SJSA1 (cell line): Measurements from ENCODE around the gene IFNE. TPM values are rescaled to one million over a fixed set of nuclear protein-coding genes. Genes with fewer than 3 reads are reported as not detected.

ENCODE experiments used
- DNase-seq, 2 experiments: peaks; one replicate each; pipeline ENCODE4 v3.0.0-alpha.2; 2015 to 2020; ENCODE audit warnings: low spot score in 2 of 2, low read depth in 1 of 2
- H3K27ac ChIP-seq: fragments of 250-450 bp; sonication (Bioruptor Pico); 2 replicates; pipeline ENCODE4 v1.5.1; 2020; ENCODE audit warnings: mild to moderate bottlenecking, moderate library complexity
- H3K27me3 ChIP-seq: fragments of 250-450 bp; sonication (Bioruptor Pico); replicated peaks from 2 replicates; pipeline ENCODE4 v1.5.1; 2020; ENCODE audit warnings: mild to moderate bottlenecking, moderate library complexity
- H3K36me3 ChIP-seq: fragments of 250-450 bp; sonication (Bioruptor Pico); 2 replicates; pipeline ENCODE4 v1.5.1; 2020; ENCODE audit warnings: mild to moderate bottlenecking
- H3K4me1 ChIP-seq: fragments of 250-450 bp; sonication (Bioruptor Pico); replicated peaks from 2 replicates; pipeline ENCODE4 v1.6.1; 2021; ENCODE audit warnings: mild to moderate bottlenecking
- H3K4me3 ChIP-seq: fragments of 250-450 bp; sonication (Bioruptor Pico); 2 replicates; pipeline ENCODE4 v1.5.1; 2020; ENCODE audit warnings: mild to moderate bottlenecking
- H3K9me3 ChIP-seq: fragments of 250-450 bp; sonication (Bioruptor Pico); replicated peaks from 2 replicates; pipeline ENCODE4 v1.5.1; 2020; ENCODE audit warnings: mild to moderate bottlenecking
- total RNA-seq: library from RNA; depleted of rRNA; stranded (reverse); fragments of >200 nt; shearing (Covaris generic); gene quantifications from 2 replicates; pipeline ENCODE4 v1.2.3, GENCODE V29; 2014

IFNE gene
- total RNA-seq, 1 experiment from 2014 or later: 0.24 TPM

DNA sequence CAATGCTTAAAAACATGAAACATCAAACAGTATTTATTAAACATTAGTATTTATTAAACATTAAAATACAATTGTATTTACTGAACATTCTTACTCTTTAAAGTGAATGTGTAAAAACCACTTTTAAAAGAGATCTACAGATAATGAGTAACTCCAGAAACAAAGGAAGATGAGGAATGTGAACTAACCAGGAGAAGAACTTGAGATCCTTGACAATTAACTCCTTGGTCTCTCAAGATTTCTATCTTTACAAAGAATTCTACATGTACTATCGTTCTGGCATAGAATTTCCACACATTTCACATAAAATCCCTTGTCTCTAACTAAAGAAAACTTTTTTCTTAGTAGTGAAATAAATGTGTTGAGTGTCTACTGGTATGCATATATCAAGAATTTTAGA lies 28.7 kb upstream of the IFNE start:
- no peaks in the 10 kb centered on the region for H3K27me3 ChIP-seq
- no peak overlapping the region for H3K27ac ChIP-seq
- H3K4me1 ChIP-seq: peaks cover 6% of the 10 kb centered on the region; the same call in 1 of the 2 replicates
- H3K4me3 ChIP-seq: no peak overlapping the region
- H3K36me3 ChIP-seq: no peaks in the 10 kb centered on the region; the same call in 1 of the 2 replicates
- no peak for DNase-seq
- no peaks in the 10 kb centered on the region for H3K9me3 ChIP-seq

GRCh38 chr9:21507483-21507790 lies 25.3 kb upstream of the IFNE start:
- no peaks in the 10 kb centered on the region for H3K9me3 ChIP-seq
- no peak overlapping the region for H3K27ac ChIP-seq
- no peak overlapping the region for H3K4me3 ChIP-seq
- peaks cover 6% of the 10 kb centered on the region; the same call in 1 of the 2 replicates for H3K4me1 ChIP-seq
- H3K36me3 ChIP-seq: no peaks in the 10 kb centered on the region; the same call in 1 of the 2 replicates
- DNase-seq: no peak
- no peaks in the 10 kb centered on the region for H3K27me3 ChIP-seq

GRCh38 chr9:21506626-21507482 lies 24.7 kb upstream of the IFNE start:
- H3K36me3 ChIP-seq: no peaks in the 10 kb centered on the region; the same call in 1 of the 2 replicates
- H3K4me1 ChIP-seq: peaks cover 6% of the 10 kb centered on the region; the same call in 1 of the 2 replicates
- H3K4me3 ChIP-seq: no peak overlapping the region
- no peaks in the 10 kb centered on the region for H3K27me3 ChIP-seq
- DNase-seq: peak in 1 of 2 experiments; percentile 44
- no peaks in the 10 kb centered on the region for H3K9me3 ChIP-seq
- no peak overlapping the region for H3K27ac ChIP-seq

GRCh38 chr9:21505425-21506179 lies 23.5 kb upstream of the IFNE start:
- Histone ChIP-seq H3K9me3 (no peaks in the 10 kb centered on the region), H3K36me3 (no peaks in the 10 kb centered on the region), H3K4me3 (no peak overlapping the region), H3K4me1 (peaks cover 6% of the 10 kb centered on the region; the same call in 1 of the 2 replicates), H3K27ac (no peak overlapping the region), H3K27me3 (no peaks in the 10 kb centered on the region)
- DNase-seq: no peak

GRCh38 chr9:21504894-21505293 lies 22.8 kb upstream of the IFNE start:
- DNase-seq: no peak
- no peak overlapping the region for H3K4me3 ChIP-seq
- H3K27ac ChIP-seq: no peak overlapping the region
- H3K27me3 ChIP-seq: no peaks in the 10 kb centered on the region
- peaks cover 6% of the 10 kb centered on the region; the same call in 1 of the 2 replicates for H3K4me1 ChIP-seq
- H3K36me3 ChIP-seq: no peaks in the 10 kb centered on the region
- no peaks in the 10 kb centered on the region for H3K9me3 ChIP-seq

DNA sequence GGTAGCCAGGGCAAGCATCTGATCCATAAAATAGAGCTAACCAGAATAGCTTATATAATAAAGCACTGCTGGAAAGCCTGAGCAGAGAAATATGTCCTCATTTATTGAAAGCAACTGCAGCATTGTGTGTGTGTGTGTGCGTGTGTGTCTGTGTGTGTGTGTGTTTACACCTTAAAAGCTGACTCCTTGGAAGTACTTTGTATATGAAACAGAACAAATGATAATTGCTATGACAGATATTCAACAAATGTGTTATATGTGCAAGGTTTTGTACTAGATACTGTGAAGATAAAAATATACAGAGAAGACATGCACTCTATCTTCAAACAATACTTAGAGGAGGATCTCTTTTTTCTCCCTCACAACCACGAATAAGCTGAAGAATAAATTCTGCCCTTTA lies 22.0 kb upstream of the IFNE start:
- Histone ChIP-seq H3K4me3 (no peak overlapping the region), H3K9me3 (no peaks in the 10 kb centered on the region), H3K27me3 (no peaks in the 10 kb centered on the region), H3K36me3 (no peaks in the 10 kb centered on the region), H3K27ac (no peak overlapping the region), H3K4me1 (peaks cover 6% of the 10 kb centered on the region; the same call in 1 of the 2 replicates)
- no peak for DNase-seq

- no peaks in the 10 kb centered on the region for H3K36me3 ChIP-seq
- peaks cover 6% of the 10 kb centered on the region; the same call in 1 of the 2 replicates for H3K4me1 ChIP-seq
- no peaks in the 10 kb centered on the region for H3K27me3 ChIP-seq
- H3K4me3 ChIP-seq: no peak overlapping the region
- no peak for DNase-seq
- H3K27ac ChIP-seq: no peak overlapping the region
- no peaks in the 10 kb centered on the region for H3K9me3 ChIP-seq
Observed at GRCh38 chr9:21502586-21502985, 20.5 kb upstream of the IFNE start.

- H3K9me3 ChIP-seq: no peaks in the 10 kb centered on the region
- no peak overlapping the region for H3K27ac ChIP-seq
- H3K27me3 ChIP-seq: no peaks in the 10 kb centered on the region
Observed at GRCh38 chr9:21499912-21500311, 17.8 kb upstream of the IFNE start.

GRCh38 chr9:21491756-21492155 lies 9.6 kb upstream of the IFNE start:
- Histone ChIP-seq H3K9me3 (no peaks in the 10 kb centered on the region), H3K27me3 (no peaks in the 10 kb centered on the region), H3K4me1 (no peaks in the 10 kb centered on the region), H3K4me3 (no peak overlapping the region), H3K27ac (no peak overlapping the region), H3K36me3 (no peaks in the 10 kb centered on the region)
- DNase-seq: no peak

More at GRCh38 chr9:21499912-21500311, 17.8 kb upstream of the IFNE start:
- Histone ChIP-seq H3K4me1 (no peaks in the 10 kb centered on the region), H3K4me3 (no peak overlapping the region), H3K36me3 (no peaks in the 10 kb centered on the region)
- DNase-seq: no peak

DNA sequence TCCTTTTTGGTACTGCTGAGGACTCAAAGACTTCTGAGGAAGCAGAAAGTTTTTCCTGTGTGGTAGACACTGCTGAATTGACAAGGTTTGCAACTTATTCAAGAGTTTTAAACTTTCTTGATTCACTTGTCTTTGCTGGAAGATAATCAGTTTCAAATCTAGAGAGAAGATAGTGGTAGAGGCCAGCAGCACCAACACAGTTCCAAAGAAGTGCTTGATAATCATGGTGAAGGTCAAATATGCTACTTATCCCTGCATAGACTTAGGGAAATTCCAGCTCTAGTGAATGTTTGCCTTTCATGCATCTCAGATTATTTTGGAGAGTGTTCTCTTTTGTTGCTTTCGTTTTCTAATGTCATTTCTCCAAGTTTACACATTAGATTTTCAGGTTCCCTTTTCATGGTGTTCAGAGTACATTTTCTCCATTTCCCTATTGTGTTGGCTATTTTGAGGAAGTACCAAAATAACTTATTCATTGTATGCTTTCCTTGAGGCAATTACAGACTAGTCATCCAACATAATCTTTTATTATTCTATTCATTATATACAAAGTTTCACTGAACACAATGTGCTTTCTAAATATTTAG lies 550 bp downstream of the IFNE start:
- Histone ChIP-seq H3K4me1 (peaks cover 5% of the 10 kb centered on the region; the same call in 1 of the 2 replicates), H3K27me3 (no peaks in the 10 kb centered on the region), H3K27ac (no peak overlapping the region), H3K36me3 (no peaks in the 10 kb centered on the region), H3K4me3 (no peak overlapping the region), H3K9me3 (no peaks in the 10 kb centered on the region)
- DNase-seq: peak in 1 of 2 experiments; percentile 3

DNA sequence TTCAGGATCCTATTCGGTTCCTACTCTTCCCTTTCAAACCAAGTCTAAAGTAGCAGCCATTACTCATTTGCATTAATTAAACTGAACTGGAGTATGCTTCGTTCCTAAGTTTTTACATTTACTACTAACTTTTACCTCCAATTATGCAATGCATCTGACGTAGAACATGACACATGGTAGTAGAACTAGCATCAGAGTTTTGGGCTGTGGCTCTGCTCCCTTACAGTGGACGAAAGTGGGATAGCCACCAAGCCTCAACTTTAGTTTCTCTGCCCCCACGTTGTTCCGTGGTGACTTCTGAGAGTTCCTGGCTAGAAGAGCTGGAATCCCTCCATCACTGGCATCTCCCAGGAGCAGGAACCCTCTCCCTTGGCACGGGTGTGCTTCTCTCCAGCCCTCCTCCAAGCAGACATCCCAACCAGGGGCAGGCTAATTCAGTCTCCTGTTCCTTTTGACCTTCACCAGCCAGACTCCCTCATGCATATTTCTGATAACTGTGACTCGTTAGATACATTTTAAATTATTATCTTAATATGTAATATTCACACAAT lies 2.9 kb downstream of the IFNE start:
- H3K36me3 ChIP-seq: no peaks in the 10 kb centered on the region
- no peak for DNase-seq
- no peaks in the 10 kb centered on the region for H3K27me3 ChIP-seq
- no peak overlapping the region for H3K27ac ChIP-seq
- H3K4me3 ChIP-seq: no peak overlapping the region
- H3K9me3 ChIP-seq: no peaks in the 10 kb centered on the region
- H3K4me1 ChIP-seq: peaks cover 5% of the 10 kb centered on the region; the same call in 1 of the 2 replicates

GRCh38 chr9:21477466-21477865 lies 4.6 kb downstream of the IFNE start:
- no peaks in the 10 kb centered on the region for H3K9me3 ChIP-seq
- H3K27me3 ChIP-seq: no peaks in the 10 kb centered on the region
- no peak overlapping the region for H3K4me3 ChIP-seq
- DNase-seq: no peak
- H3K4me1 ChIP-seq: peaks cover 5% of the 10 kb centered on the region; the same call in 1 of the 2 replicates
- H3K36me3 ChIP-seq: no peaks in the 10 kb centered on the region
- H3K27ac ChIP-seq: no peak overlapping the region

DNA sequence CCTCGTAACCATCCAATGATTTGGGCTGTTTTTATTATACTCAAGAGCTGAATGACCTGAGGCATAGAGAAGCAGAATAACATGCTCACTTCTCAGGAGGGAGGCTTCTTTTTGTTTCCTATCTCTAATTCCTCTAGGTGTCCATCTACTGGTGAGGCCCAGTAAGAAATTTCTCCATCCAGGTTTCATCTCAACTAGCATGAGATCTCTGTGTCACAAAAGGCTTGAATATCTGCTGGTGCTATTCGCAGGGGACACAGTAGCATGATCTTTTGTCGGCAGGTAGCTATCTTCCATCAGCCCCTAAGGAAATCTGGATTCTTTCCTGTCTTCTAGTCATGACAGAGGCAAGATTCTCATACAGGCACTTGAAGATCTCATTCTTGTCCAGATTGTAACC lies 8.9 kb downstream of the IFNE start:
- DNase-seq: no peak
- H3K9me3 ChIP-seq: no peaks in the 10 kb centered on the region
- H3K36me3 ChIP-seq: no peaks in the 10 kb centered on the region
- H3K4me3 ChIP-seq: no peak overlapping the region
- H3K4me1 ChIP-seq: no peaks in the 10 kb centered on the region
- H3K27me3 ChIP-seq: no peaks in the 10 kb centered on the region
- H3K27ac ChIP-seq: no peak overlapping the region
